Ishikawa (cell line): ENCODE measurements around the gene HSF4.

Experiments used
- CEBPB ChIP-seq: IDR thresholded peaks from 2 replicates; pipeline ENCODE4 v1.6.1; 2012
- CREB1 ChIP-seq: IDR thresholded peaks from 2 replicates; pipeline ENCODE4 v1.6.1; 2012; ENCODE audit warnings: low read depth
- EGR1 ChIP-seq: IDR thresholded peaks from 2 replicates; pipeline ENCODE4 v1.6.1; 2012
- EP300 ChIP-seq: IDR thresholded peaks from 2 replicates; pipeline ENCODE4 v1.6.1; 2012; ENCODE audit warnings: borderline replicate concordance
- FOXM1 ChIP-seq: IDR thresholded peaks from 2 replicates; pipeline ENCODE4 v1.6.1; 2012; ENCODE audit warnings: low read depth, borderline replicate concordance
- REST ChIP-seq: IDR thresholded peaks from 2 replicates; pipeline ENCODE4 v1.6.1; 2012; ENCODE audit warnings: low read depth, mild to moderate bottlenecking
- TAF1 ChIP-seq: IDR thresholded peaks from 2 replicates; pipeline ENCODE4 v1.6.1; 2012; ENCODE audit warnings: low read depth, mild to moderate bottlenecking
- USF1 ChIP-seq: IDR thresholded peaks from 2 replicates; pipeline ENCODE4 v1.6.1; 2012
- YY1 ChIP-seq: IDR thresholded peaks from 2 replicates; pipeline ENCODE4 v1.6.1; 2012; ENCODE audit warnings: low read depth
- ZBTB7A ChIP-seq: IDR thresholded peaks from 2 replicates; pipeline ENCODE4 v1.6.1; 2012; ENCODE audit warnings: low read depth

- no peak for TF ChIP-seq TAF1
- no peak for TF ChIP-seq ZBTB7A
- TF ChIP-seq EGR1 = no peak
- TF ChIP-seq USF1 = no peak
- TF ChIP-seq EP300 = no peak
- no peak for TF ChIP-seq YY1
- no peak for TF ChIP-seq REST
- no peak for TF ChIP-seq CEBPB
- no peak for TF ChIP-seq CREB1
- no peak for TF ChIP-seq FOXM1
These were observed 15.0 kb downstream of the HSF4 start for GRCh38 chr16:67179421-67180080.
